ENCODE data around the gene AGAP1.

DNA sequence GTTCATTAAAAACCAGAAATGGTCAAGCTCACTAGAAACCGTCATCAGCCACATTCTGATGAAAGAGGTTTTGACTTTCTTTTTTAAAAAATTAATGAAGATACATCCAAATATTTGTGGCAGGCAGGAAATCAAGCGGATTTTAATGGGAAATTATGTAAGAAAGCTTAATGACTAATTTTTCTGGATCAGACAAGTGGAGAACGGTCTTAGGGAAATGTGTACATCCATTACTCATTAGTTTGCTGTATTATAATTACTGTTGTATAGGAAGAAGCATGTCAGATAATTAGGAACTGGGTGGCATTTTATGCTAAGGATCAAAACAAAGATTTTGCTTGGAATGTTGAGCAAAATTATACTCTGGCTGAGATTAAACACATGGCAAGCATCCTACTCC lies 39.4 kb downstream of the AGAP1 start:
- TF ChIP-seq POLR2A (IDR thresholded peaks at IDR 0.05; ENCODE audit: low read depth, low read length) = no peak
- no peak for TF ChIP-seq POLR2AphosphoS5 (IDR thresholded peaks at IDR 0.05; ENCODE audit: low read depth, low read length)
- TF ChIP-seq TAF1 (IDR thresholded peaks at IDR 0.05; ENCODE audit: low read depth, low read length) = no peak
- TF ChIP-seq SPI1 (IDR thresholded peaks at IDR 0.05; ENCODE audit: low read depth, low read length) = no peak
